ENCODE data around the gene RTN4R. TPM values are rescaled to one million over a fixed set of nuclear protein-coding genes. Genes with fewer than 3 reads are reported as not detected.
"Not testable (repeated sequence)": the region's sequence is repeated elsewhere in the genome, so short reads cannot be mapped to it uniquely, and the experiment has no call there.

Gene RTN4R
- total RNA-seq, 1 experiment from 2014 or later = 19.0 TPM

DNA sequence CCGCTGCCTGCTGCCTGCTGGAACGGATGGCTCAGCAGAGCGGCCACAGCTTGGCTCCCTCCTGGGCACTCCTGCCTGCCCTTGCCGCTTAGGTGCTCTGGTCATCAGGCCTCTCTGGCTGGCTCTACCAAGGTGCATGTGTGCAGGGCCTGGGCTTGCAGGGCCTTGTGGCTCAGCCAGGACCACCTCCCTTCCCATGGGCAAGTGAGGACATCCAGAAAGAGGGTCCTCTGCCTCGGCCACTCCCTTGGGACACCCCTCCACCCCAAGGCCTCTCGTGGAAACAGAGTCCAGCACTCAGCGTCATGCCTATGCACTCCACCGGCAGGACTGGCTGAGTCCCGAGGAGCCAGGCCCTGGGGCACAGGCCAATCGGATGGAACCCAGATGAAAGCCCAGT, 6.3 kb upstream of the RTN4R start:
- H3K4me2 ChIP-seq (ENCODE audit: low read length); H3K9me3 ChIP-seq (ENCODE audit: control insufficient read depth in 1 of 2, insufficient read depth in 1 of 2, low read depth in 1 of 2, low read length in 2 of 2); H3K79me2 ChIP-seq (ENCODE audit: insufficient read depth, low read length); POLR2A ChIA-PET; H3K36me3 ChIP-seq (ENCODE audit: control insufficient read depth in 1 of 2, insufficient read depth in 2 of 2, low read length in 2 of 2); H3K4me3 ChIP-seq (replicated peaks in 1 of 2; ENCODE audit: low read depth in 1 of 2, low read length in 2 of 2); H3K27ac ChIP-seq (ENCODE audit: low read depth, low read length); H3K27me3 ChIP-seq (ENCODE audit: insufficient read depth, low read length); ATAC-seq; CTCF ChIA-PET; H3K9me2 ChIP-seq (ENCODE audit: insufficient read depth); RAD21 ChIA-PET (ENCODE audit: low non-redundant PET in 1 of 2, low total read pairs in 2 of 2, uncharacterized antibody in 2 of 2, unreplicated experiment in 2 of 2); H3K4me1 ChIP-seq (ENCODE audit: control insufficient read depth in 1 of 2, insufficient read depth in 2 of 2, low read length in 2 of 2); DNase-seq (ENCODE audit: low read depth, low spot score); H3K9ac ChIP-seq (ENCODE audit: low read length); BruUV-seq (replicated peaks); H2AFZ ChIP-seq (ENCODE audit: low read depth, low read length, poor library complexity, severe bottlenecking); H4K20me1 ChIP-seq (ENCODE audit: insufficient read depth); intact Hi-C loops (cut with micrococcal nuclease): not testable (repeated sequence)

DNA sequence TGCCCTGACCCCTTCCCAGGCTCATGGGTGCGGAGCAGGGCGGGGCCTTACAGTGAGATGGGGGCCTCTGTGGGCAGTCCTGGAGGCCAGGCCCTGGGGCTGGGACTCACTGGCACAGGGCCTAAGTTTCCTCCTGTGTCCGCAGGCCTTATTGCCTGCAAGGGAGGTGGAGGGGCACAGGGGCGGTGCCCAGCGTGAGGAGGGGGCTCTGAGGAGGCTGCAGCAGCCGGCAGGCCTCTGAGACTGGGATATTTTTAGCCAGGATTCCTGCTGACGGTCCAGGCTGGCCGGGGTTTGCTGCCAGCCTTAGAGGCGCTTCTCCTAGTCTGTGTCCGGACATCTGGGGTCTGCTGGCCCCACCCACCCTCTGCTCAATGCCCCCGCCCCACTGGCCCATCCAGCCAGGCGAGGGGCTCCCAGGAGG, 5.7 kb upstream of the RTN4R start:
- Histone ChIP-seq H3K9ac (ENCODE audit: low read length) (no peak overlapping the region), H3K27ac (ENCODE audit: low read depth, low read length) (no peak overlapping the region), H3K9me3 (ENCODE audit: control insufficient read depth in 1 of 2, insufficient read depth in 1 of 2, low read depth in 1 of 2, low read length in 2 of 2) (no peaks in the 10 kb centered on the region), H3K79me2 (ENCODE audit: insufficient read depth, low read length) (no peaks in the 10 kb centered on the region), H3K4me2 (ENCODE audit: low read length) (no peak overlapping the region), H3K36me3 (ENCODE audit: control insufficient read depth in 1 of 2, insufficient read depth in 2 of 2, low read length in 2 of 2) (no peaks in the 10 kb centered on the region), H3K27me3 (ENCODE audit: insufficient read depth, low read length) (no peaks in the 10 kb centered on the region), H3K4me1 (ENCODE audit: control insufficient read depth in 1 of 2, insufficient read depth in 2 of 2, low read length in 2 of 2) (peaks cover under 1 to 2% of the 10 kb centered on the region in 2 experiments; a peak in 2 of 4 replicates), H3K9me2 (ENCODE audit: insufficient read depth) (no peaks in the 10 kb centered on the region), H4K20me1 (ENCODE audit: insufficient read depth) (no peaks in the 10 kb centered on the region), H3K4me3 (replicated peaks in 1 of 2; ENCODE audit: low read depth in 1 of 2, low read length in 2 of 2) (no peak overlapping the region), H2AFZ (ENCODE audit: low read depth, low read length, poor library complexity, severe bottlenecking) (no peak overlapping the region)
- BruUV-seq (replicated peaks) = no TSS peak
- intact Hi-C loops (cut with micrococcal nuclease) = no loop called here
- no peak for TF ChIP-seq YY1 (IDR thresholded peaks at IDR 0.05; ENCODE audit: extremely low read depth, insufficient replicate concordance, low read depth, low read length)
- no peak for TF ChIP-seq ELF1 (IDR thresholded peaks at IDR 0.05; ENCODE audit: borderline replicate concordance, low read depth)
- TF ChIP-seq POLR2A (IDR thresholded peaks at IDR 0.05; ENCODE audit: borderline replicate concordance, extremely low read depth, insufficient read depth, insufficient read length) = no peak
- no peak for TF ChIP-seq FOSL1 (IDR thresholded peaks at IDR 0.05; ENCODE audit: low read depth)
- no peak for TF ChIP-seq CEBPB (IDR thresholded peaks at IDR 0.05; ENCODE audit: low read depth)
- TF ChIP-seq, protein P1, sequence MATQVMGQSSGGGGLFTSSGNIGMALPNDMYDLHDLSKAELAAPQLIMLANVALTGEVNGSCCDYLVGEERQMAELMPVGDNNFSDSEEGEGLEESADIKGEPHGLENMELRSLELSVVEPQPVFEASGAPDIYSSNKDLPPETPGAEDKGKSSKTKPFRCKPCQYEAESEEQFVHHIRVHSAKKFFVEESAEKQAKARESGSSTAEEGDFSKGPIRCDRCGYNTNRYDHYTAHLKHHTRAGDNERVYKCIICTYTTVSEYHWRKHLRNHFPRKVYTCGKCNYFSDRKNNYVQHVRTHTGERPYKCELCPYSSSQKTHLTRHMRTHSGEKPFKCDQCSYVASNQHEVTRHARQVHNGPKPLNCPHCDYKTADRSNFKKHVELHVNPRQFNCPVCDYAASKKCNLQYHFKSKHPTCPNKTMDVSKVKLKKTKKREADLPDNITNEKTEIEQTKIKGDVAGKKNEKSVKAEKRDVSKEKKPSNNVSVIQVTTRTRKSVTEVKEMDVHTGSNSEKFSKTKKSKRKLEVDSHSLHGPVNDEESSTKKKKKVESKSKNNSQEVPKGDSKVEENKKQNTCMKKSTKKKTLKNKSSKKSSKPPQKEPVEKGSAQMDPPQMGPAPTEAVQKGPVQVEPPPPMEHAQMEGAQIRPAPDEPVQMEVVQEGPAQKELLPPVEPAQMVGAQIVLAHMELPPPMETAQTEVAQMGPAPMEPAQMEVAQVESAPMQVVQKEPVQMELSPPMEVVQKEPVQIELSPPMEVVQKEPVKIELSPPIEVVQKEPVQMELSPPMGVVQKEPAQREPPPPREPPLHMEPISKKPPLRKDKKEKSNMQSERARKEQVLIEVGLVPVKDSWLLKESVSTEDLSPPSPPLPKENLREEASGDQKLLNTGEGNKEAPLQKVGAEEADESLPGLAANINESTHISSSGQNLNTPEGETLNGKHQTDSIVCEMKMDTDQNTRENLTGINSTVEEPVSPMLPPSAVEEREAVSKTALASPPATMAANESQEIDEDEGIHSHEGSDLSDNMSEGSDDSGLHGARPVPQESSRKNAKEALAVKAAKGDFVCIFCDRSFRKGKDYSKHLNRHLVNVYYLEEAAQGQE (IDR thresholded peaks at IDR 0.05; ENCODE audit: low read depth) = no peak
- TF ChIP-seq SRF (IDR thresholded peaks at IDR 0.05; ENCODE audit: low read depth) = no peak
- TF ChIP-seq, protein P2, sequence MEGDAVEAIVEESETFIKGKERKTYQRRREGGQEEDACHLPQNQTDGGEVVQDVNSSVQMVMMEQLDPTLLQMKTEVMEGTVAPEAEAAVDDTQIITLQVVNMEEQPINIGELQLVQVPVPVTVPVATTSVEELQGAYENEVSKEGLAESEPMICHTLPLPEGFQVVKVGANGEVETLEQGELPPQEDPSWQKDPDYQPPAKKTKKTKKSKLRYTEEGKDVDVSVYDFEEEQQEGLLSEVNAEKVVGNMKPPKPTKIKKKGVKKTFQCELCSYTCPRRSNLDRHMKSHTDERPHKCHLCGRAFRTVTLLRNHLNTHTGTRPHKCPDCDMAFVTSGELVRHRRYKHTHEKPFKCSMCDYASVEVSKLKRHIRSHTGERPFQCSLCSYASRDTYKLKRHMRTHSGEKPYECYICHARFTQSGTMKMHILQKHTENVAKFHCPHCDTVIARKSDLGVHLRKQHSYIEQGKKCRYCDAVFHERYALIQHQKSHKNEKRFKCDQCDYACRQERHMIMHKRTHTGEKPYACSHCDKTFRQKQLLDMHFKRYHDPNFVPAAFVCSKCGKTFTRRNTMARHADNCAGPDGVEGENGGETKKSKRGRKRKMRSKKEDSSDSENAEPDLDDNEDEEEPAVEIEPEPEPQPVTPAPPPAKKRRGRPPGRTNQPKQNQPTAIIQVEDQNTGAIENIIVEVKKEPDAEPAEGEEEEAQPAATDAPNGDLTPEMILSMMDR (IDR thresholded peaks at IDR 0.05 in 2 of 3, conservative IDR thresholded peaks at IDR 0.05 in 1 of 3; ENCODE audit: borderline replicate concordance in 1 of 3, insufficient read depth in 1 of 3, low read depth in 2 of 3, low read length in 2 of 3) = no peak
- TF ChIP-seq EZH2 (IDR thresholded peaks at IDR 0.05) = no peak
- TF ChIP-seq TCF7L2 (IDR thresholded peaks at IDR 0.05; ENCODE audit: borderline replicate concordance, extremely low read depth, insufficient read depth, insufficient read length) = no peak
- TF ChIP-seq ZFX (IDR thresholded peaks at IDR 0.05) = no peak
- TF ChIP-seq RAD21 (IDR thresholded peaks at IDR 0.05; ENCODE audit: low read depth) = no peak
- TF ChIP-seq EZH2phosphoT487 (IDR thresholded peaks at IDR 0.05; ENCODE audit: borderline replicate concordance) = no peak
- TF ChIP-seq SP1 (IDR thresholded peaks at IDR 0.05; ENCODE audit: low read depth) = no peak
- TF ChIP-seq JUND (IDR thresholded peaks at IDR 0.05) = no peak
- ChIA-PET POLR2A (no interaction called here), CTCF (no interaction called here), RAD21 (ENCODE audit: low non-redundant PET in 1 of 2, low total read pairs in 2 of 2, uncharacterized antibody in 2 of 2, unreplicated experiment in 2 of 2) (no interaction called here)
- ATAC-seq (no peak), DNase-seq (ENCODE audit: low read depth, low spot score) (no peak)

Data from HCT116 (cell line).